Measurements from ENCODE around the gene RAPGEFL1. TPM values are rescaled to one million over a fixed set of nuclear protein-coding genes. Genes with fewer than 3 reads are reported as not detected.

RAPGEFL1 gene
- total RNA-seq, 2 experiments from 2014 or later: 7.7 to 9.4 TPM

GRCh38 chr17:40173091-40173777, 4.0 kb upstream of the RAPGEFL1 start:
- Histone ChIP-seq H3K36me3 (ENCODE audit: insufficient read depth, low read length) (peaks cover 51% of the 10 kb centered on the region), H3K27me3 (ENCODE audit: control insufficient read depth in 1 of 2, insufficient read depth in 2 of 2, low read length in 2 of 2) (no peaks in the 10 kb centered on the region), H3K27ac (ENCODE audit: low read depth in 1 of 2, low read length in 2 of 2) (no peak overlapping the region), H3K9me3 (ENCODE audit: control insufficient read depth in 1 of 2, insufficient read depth in 1 of 2, low read length in 2 of 2) (no peaks in the 10 kb centered on the region), H3K4me1 (ENCODE audit: insufficient read depth, low read length) (peaks cover 15% of the 10 kb centered on the region), H3K4me3 (ENCODE audit: low read length) (no peak overlapping the region)
- Mint-ChIP-seq H3K9me3 (no peaks in the 10 kb centered on the region), H3K4me1 (ENCODE audit: low read depth) (peaks cover 16% of the 10 kb centered on the region), H3K27ac (no peak overlapping the region), H3K4me3 (no peak overlapping the region), H3K36me3 (ENCODE audit: low read depth) (peaks cover 73% of the 10 kb centered on the region), H3K27me3 (no peaks in the 10 kb centered on the region)
- ChIA-PET CTCF (interaction anchor here (0.7 to 2.7 kb wide), 5 partner anchors 19 to 134 kb away, joined by 3 to 8 read pairs (median 4); no protein-coding TSS in a partner anchor), POLR2A (interaction anchor here (1.1 kb wide), 2 partner anchors 46 to 75 kb away, joined by 3 to 4 read pairs; partner anchors contain the start of gene WIPF2)
- intact Hi-C loops (cut with DNase I, micrococcal nuclease): no loop called here
- no peak for TF ChIP-seq CTCF (IDR thresholded peaks at IDR 0.05)
- DNase-seq: no peak
- ATAC-seq (ENCODE audit: poor library complexity): no peak

GRCh38 chr17:40173778-40174135, 3.5 kb upstream of the RAPGEFL1 start:
- intact Hi-C loops (cut with DNase I, micrococcal nuclease): no loop called here
- H3K27me3 ChIP-seq (ENCODE audit: control insufficient read depth in 1 of 2, insufficient read depth in 2 of 2, low read length in 2 of 2): no peaks in the 10 kb centered on the region
- H3K9me3 ChIP-seq (ENCODE audit: control insufficient read depth in 1 of 2, insufficient read depth in 1 of 2, low read length in 2 of 2): no peaks in the 10 kb centered on the region
- H3K27ac Mint-ChIP-seq: no peak overlapping the region
- H3K9me3 Mint-ChIP-seq: no peaks in the 10 kb centered on the region
- TF ChIP-seq CTCF (IDR thresholded peaks at IDR 0.05): no peak
- no peak overlapping the region for H3K27ac ChIP-seq (ENCODE audit: low read depth in 1 of 2, low read length in 2 of 2)
- no peaks in the 10 kb centered on the region for H3K27me3 Mint-ChIP-seq
- DNase-seq (no peak), ATAC-seq (ENCODE audit: poor library complexity) (no peak)
- H3K4me3 Mint-ChIP-seq: no peak overlapping the region
- peaks cover 45% of the 10 kb centered on the region for H3K36me3 ChIP-seq (ENCODE audit: insufficient read depth, low read length)
- CTCF ChIA-PET: interaction anchor here (0.7 to 2.7 kb wide), 3 partner anchors 19 to 61 kb away, joined by 4 to 8 read pairs (median 4); no protein-coding TSS in a partner anchor
- no peak overlapping the region for H3K4me3 ChIP-seq (ENCODE audit: low read length)
- peaks cover 10% of the 10 kb centered on the region for H3K4me1 Mint-ChIP-seq (ENCODE audit: low read depth)
- H3K36me3 Mint-ChIP-seq (ENCODE audit: low read depth): peaks cover 68% of the 10 kb centered on the region
- POLR2A ChIA-PET: interaction anchor here (1.1 kb wide), 2 partner anchors 45 to 75 kb away, joined by 3 to 4 read pairs; partner anchors contain the start of gene WIPF2
- H3K4me1 ChIP-seq (ENCODE audit: insufficient read depth, low read length): peaks cover 20% of the 10 kb centered on the region

GRCh38 chr17:40174514-40174913, 2.8 kb upstream of the RAPGEFL1 start:
- Histone ChIP-seq H3K27ac (ENCODE audit: low read depth in 1 of 2, low read length in 2 of 2) (no peak overlapping the region), H3K27me3 (ENCODE audit: control insufficient read depth in 1 of 2, insufficient read depth in 2 of 2, low read length in 2 of 2) (no peaks in the 10 kb centered on the region), H3K9me3 (ENCODE audit: control insufficient read depth in 1 of 2, insufficient read depth in 1 of 2, low read length in 2 of 2) (no peaks in the 10 kb centered on the region), H3K4me1 (ENCODE audit: insufficient read depth, low read length) (peaks cover 20% of the 10 kb centered on the region), H3K36me3 (ENCODE audit: insufficient read depth, low read length) (peaks cover 38% of the 10 kb centered on the region), H3K4me3 (ENCODE audit: low read length) (no peak overlapping the region)
- H3K27me3 Mint-ChIP-seq: no peaks in the 10 kb centered on the region
- no peak for TF ChIP-seq CTCF (IDR thresholded peaks at IDR 0.05)
- POLR2A ChIA-PET: interaction anchor here (1.1 to 1.9 kb wide), 5 partner anchors 16 to 76 kb away, joined by 3 to 4 read pairs (median 3); partner anchors contain the start of gene WIPF2
- H3K36me3 Mint-ChIP-seq (ENCODE audit: low read depth): peaks cover 60% of the 10 kb centered on the region
- no peak for ATAC-seq (ENCODE audit: poor library complexity)
- no peaks in the 10 kb centered on the region for H3K9me3 Mint-ChIP-seq
- intact Hi-C loops (cut with DNase I, micrococcal nuclease): no loop called here
- no peak for DNase-seq
- no peak overlapping the region for H3K27ac Mint-ChIP-seq
- no peak overlapping the region for H3K4me3 Mint-ChIP-seq
- CTCF ChIA-PET: interaction anchor here (1.1 to 2.7 kb wide), 2 partner anchors 61 to 88 kb away, joined by 3 to 8 read pairs; no protein-coding TSS in a partner anchor
- H3K4me1 Mint-ChIP-seq (ENCODE audit: low read depth): peaks cover 9% of the 10 kb centered on the region
